Fibroblast of lung (primary cell): ENCODE data around the gene TAF10.

ENCODE experiments used
- CTCF ChIP-seq, 2 donors: IDR thresholded peaks in 1 of 2; conservative IDR thresholded peaks in 1 of 2; 1 replicate in 1 of 2; 2 replicates in 1 of 2; pipeline ENCODE4 v1.5.1; 2011 to 2012; ENCODE audit warnings: low read length in 2 of 2, control low read depth in 1 of 2, inconsistent platforms in 1 of 2, low read depth in 1 of 2, mild to moderate bottlenecking in 1 of 2
- EZH2 ChIP-seq: IDR thresholded peaks from 2 replicates; pipeline ENCODE4 v1.5.1; 2012; ENCODE audit warnings: low read length, control low read depth, mild to moderate bottlenecking; ENCODE audit errors: missing control alignments

DNA sequence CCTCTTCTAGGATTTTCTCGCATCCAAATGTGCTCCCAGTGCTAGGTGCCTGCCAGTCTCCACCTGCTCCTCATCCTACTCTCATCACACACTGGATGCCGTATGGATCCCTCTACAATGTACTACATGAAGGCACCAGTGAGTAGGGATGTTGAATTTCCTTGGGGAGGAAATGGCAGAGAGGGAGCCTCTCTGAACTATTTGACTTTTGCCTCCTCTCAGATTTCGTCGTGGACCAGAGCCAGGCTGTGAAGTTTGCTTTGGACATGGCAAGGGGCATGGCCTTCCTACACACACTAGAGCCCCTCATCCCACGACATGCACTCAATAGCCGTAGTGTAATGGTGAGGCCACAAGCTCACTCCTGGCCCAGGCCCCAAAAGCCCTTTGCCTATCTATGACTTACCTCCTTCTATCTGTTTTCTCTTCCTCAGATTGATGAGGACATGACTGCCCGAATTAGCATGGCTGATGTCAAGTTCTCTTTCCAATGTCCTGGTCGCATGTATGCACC, 2.5 kb downstream of the TAF10 start:
- no peak for TF ChIP-seq CTCF (conservative IDR thresholded peaks at IDR 0.05 in 1 of 2, IDR thresholded peaks at IDR 0.05 in 1 of 2; ENCODE audit: low read depth in 1 of 2, low read length in 2 of 2)
- no peak for TF ChIP-seq EZH2
